Transverse colon (tissue), 4 donors: ENCODE results near the gene PRAC1. TPM values are rescaled to one million over a fixed set of nuclear protein-coding genes. Genes with fewer than 3 reads are reported as not detected.
A peak's percentile ranks its signal among the peaks of the same experiment; 100 is the strongest.

Source experiments
- DNase-seq: peaks from one replicate; pipeline ENCODE4 v3.0.0-alpha.2; 2019
- H3K27ac ChIP-seq, 4 donors: fragments of 200-600 bp; sonication (generic); 2 replicates each; pipeline ENCODE4 v1.5.1; 2016 to 2018; ENCODE audit warnings: inconsistent platforms in 4 of 4
- H3K27me3 ChIP-seq: fragments of 200-600 bp; sonication (generic); 2 replicates; pipeline ENCODE4 v1.5.1; 2017; ENCODE audit warnings: inconsistent platforms
- H3K36me3 ChIP-seq, 4 donors: fragments of 200-600 bp; sonication (generic); 2 replicates each; pipeline ENCODE4 v1.5.1; 2017 to 2019; ENCODE audit warnings: inconsistent platforms in 4 of 4
- H3K4me1 ChIP-seq, 4 donors: fragments of 200-600 bp; sonication (generic); 2 replicates each; pipeline ENCODE4 v1.5.1; 2017 to 2020; ENCODE audit warnings: inconsistent platforms in 4 of 4
- H3K4me3 ChIP-seq, 4 donors: fragments of 200-600 bp; sonication (generic); 1 replicate in 1 of 4; 2 replicates in 3 of 4; pipeline versions ENCODE4 v1.5.1 to v1.6.1; 2017 to 2019; ENCODE audit warnings: inconsistent platforms in 4 of 4
- H3K9me3 ChIP-seq, 2 donors: fragments of 200-600 bp; sonication (generic); 2 replicates each; pipeline ENCODE4 v1.5.1; 2017 to 2019; ENCODE audit warnings: inconsistent platforms in 2 of 2
- CTCF ChIP-seq, 5 experiments: fragments of 200-600 bp in 3 of 5; fragments of 450-650 bp in 2 of 5; sonication (generic) in 3 of 5; IDR thresholded peaks; 1 replicate in 2 of 5; 2 replicates in 3 of 5; pipeline ENCODE4 v1.5.1; 2016 to 2017; ENCODE audit warnings: antibody characterized with exemption in 5 of 5, inconsistent platforms in 3 of 5, mild to moderate bottlenecking in 2 of 5, moderate library complexity in 1 of 5
- EP300 ChIP-seq: sonication (generic); formaldehyde crosslinking; IDR thresholded peaks from one replicate; pipeline ENCODE4 v1.6.1; 2017; ENCODE audit warnings: antibody characterized with exemption, low read depth
- POLR2A ChIP-seq: fragments of 450-650 bp; IDR thresholded peaks from one replicate; pipeline ENCODE4 v1.6.1; 2016; ENCODE audit warnings: antibody characterized with exemption, mild to moderate bottlenecking, moderate library complexity
- POLR2AphosphoS5 ChIP-seq, 3 donors: sonication (generic); formaldehyde crosslinking; IDR thresholded peaks; one replicate each; pipeline ENCODE4 v1.6.1; 2016; ENCODE audit warnings: antibody characterized with exemption in 3 of 3
- WGBS, 2 donors: methylation state at CpG; one replicate each; pipeline ENCODE4 v1.1.5; 2018; ENCODE audit warnings: low coverage in 1 of 2; 5-methylcytosine and 5-hydroxymethylcytosine counted together
- in situ Hi-C, 4 donors: fragments of 200-750 bp; cut with MboI; loops; one replicate each; pipeline versions ENCODE4 v1.15.0 to v1.15.1; 2017; ENCODE audit warnings: low sequenced_read_pairs in 3 of 4, low pct_ligation_motif_present in 1 of 4, low pct_unique_long_range_greater_than_20kb in 1 of 4
- intact Hi-C: fragments of 100-400 bp; cut with DNase I; formaldehyde crosslinking; loops from one replicate; pipeline ENCODE4 v1.15.1; 2023; ENCODE audit warnings: low total_unique reads
- total RNA-seq, 4 donors: library from RNA; depleted of rRNA; stranded (reverse); fragments of >200 nt; gene quantifications; one replicate each; pipeline ENCODE4 v1.1.0, GENCODE V29; 2016

Gene PRAC1
- total RNA-seq, 4 donors from 2014 or later = 4.4 TPM; not detected in 3

- 34 to 37% methylated on average over 3 to 22 of the region's 22 CpGs for WGBS, 2 donors
- Histone ChIP-seq H3K27me3 (peaks cover 100% of the 10 kb centered on the region), H3K36me3 (no peaks in the 10 kb centered on the region), H3K4me3 (peak overlapping the region in 1 of 4 donors; percentile 17), H3K27ac (no peak overlapping the region), H3K4me1 (peaks cover 0 to 21% (median 14%) of the 10 kb centered on the region in 4 donors), H3K9me3 (no peaks in the 10 kb centered on the region)
- TF ChIP-seq POLR2A (no peak), POLR2AphosphoS5 (IDR thresholded peaks at IDR 0.05) (no peak), EP300 (no peak), CTCF (IDR thresholded peaks at IDR 0.05) (no peak)
- intact Hi-C loops (no loop called here), in situ Hi-C loops (loop anchor here in 3 of 4 donors (10.0 kb wide), 2 partner anchors 51 to 61 kb away; no protein-coding TSS in a partner anchor)
- no peak for DNase-seq
Measured at GRCh38 chr17:48733632-48734328, 11.5 kb upstream of the PRAC1 start.

- Histone ChIP-seq H3K27me3 (peaks cover 100% of the 10 kb centered on the region), H3K9me3 (no peaks in the 10 kb centered on the region), H3K27ac (no peak overlapping the region), H3K4me1 (peaks cover 4 to 27% (median 21%) of the 10 kb centered on the region in 4 donors), H3K36me3 (no peaks in the 10 kb centered on the region), H3K4me3 (peak overlapping the region in 1 of 4 donors; percentile 17)
- DNase-seq = no peak
- WGBS, 2 donors = 10 to 27% methylated on average over 2 to 42 of the region's 50 CpGs
- in situ Hi-C loops (loop anchor here in 3 of 4 donors (10.0 kb wide), 2 partner anchors 52 to 62 kb away; no protein-coding TSS in a partner anchor), intact Hi-C loops (no loop called here)
- no peak for TF ChIP-seq POLR2AphosphoS5 (IDR thresholded peaks at IDR 0.05)
- TF ChIP-seq CTCF (IDR thresholded peaks at IDR 0.05) = no peak
- TF ChIP-seq POLR2A = no peak
- TF ChIP-seq EP300 = no peak
Measured at GRCh38 chr17:48732688-48733629, 10.6 kb upstream of the PRAC1 start.

GRCh38 chr17:48731355-48731754 lies 9.0 kb upstream of the PRAC1 start:
- H3K27me3 ChIP-seq = peaks cover 100% of the 10 kb centered on the region
- in situ Hi-C loops = loop anchor here in 3 of 4 donors (10.0 kb wide), 2 partner anchors 53 to 63 kb away; no protein-coding TSS in a partner anchor
- intact Hi-C loops = no loop called here

More at GRCh38 chr17:48731355-48731754, 9.0 kb upstream of the PRAC1 start:
- Histone ChIP-seq H3K9me3 (no peaks in the 10 kb centered on the region), H3K4me1 (peaks cover 4 to 27% (median 21%) of the 10 kb centered on the region in 4 donors), H3K36me3 (no peaks in the 10 kb centered on the region), H3K4me3 (no peak overlapping the region), H3K27ac (no peak overlapping the region)
- no peak for DNase-seq
- TF ChIP-seq CTCF (IDR thresholded peaks at IDR 0.05) (no peak), EP300 (no peak), POLR2A (no peak)
